Muscle layer of colon (tissue), 2 donors: ENCODE data around the gene PROSER2.
"Not testable (repeated sequence)": the region's sequence is repeated elsewhere in the genome, so short reads cannot be mapped to it uniquely, and the experiment has no call there.

Experiments
- H3K27ac ChIP-seq: one replicate; pipeline ENCODE4 v1.7.0; 2013; ENCODE audit warnings: low read depth, mild to moderate bottlenecking, low read length, moderate library complexity
- H3K27me3 ChIP-seq, 2 donors: one replicate each; pipeline ENCODE4 v1.7.0; 2013; ENCODE audit warnings: low read length in 2 of 2, mild to moderate bottlenecking in 2 of 2; ENCODE audit not compliant: insufficient read depth in 2 of 2, control insufficient read depth in 1 of 2
- H3K36me3 ChIP-seq: one replicate; pipeline ENCODE4 v1.7.0; 2013; ENCODE audit warnings: mild to moderate bottlenecking, low read length; ENCODE audit not compliant: insufficient read depth
- H3K4me1 ChIP-seq: one replicate; pipeline ENCODE4 v1.7.0; 2013; ENCODE audit warnings: mild to moderate bottlenecking, low read length; ENCODE audit not compliant: insufficient read depth
- H3K4me3 ChIP-seq, 2 donors: one replicate each; pipeline ENCODE4 v1.7.0; 2013; ENCODE audit warnings: low read length in 2 of 2, low read depth in 1 of 2, mild to moderate bottlenecking in 1 of 2, moderate library complexity in 1 of 2
- H3K9ac ChIP-seq: one replicate; pipeline ENCODE4 v1.7.0; 2013; ENCODE audit warnings: low read length
- H3K9me3 ChIP-seq: one replicate; pipeline ENCODE4 v1.7.0; 2013; ENCODE audit warnings: mild to moderate bottlenecking, low read length
- donor health status: abdominal sarcoma.
- donor health status: Adenocarcinoma of cecum.

PROSER2 gene

DNA sequence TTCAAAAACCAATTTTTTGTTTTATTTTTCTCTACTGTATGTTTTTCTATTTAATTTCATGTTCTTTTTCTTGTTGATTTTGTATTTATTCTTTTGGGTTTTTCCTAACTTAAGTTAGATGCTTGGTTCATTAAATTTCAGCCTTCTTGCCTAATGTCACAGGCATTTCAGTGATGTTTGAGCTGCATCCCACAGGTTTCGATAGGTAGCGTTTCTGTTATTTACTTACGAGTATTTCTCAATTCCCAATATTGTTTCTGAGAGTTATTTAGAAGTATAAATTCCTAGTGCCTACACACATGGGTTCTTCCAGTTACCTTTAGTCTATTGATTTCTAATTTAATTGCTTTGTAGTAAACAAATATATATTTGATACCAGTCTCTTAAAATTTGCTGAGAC is 18.2 kb downstream of the PROSER2 start:
- Histone ChIP-seq H3K9me3 (no peaks in the 10 kb centered on the region), H3K4me3 (no peak overlapping the region), H3K9ac (no peak overlapping the region), H3K27ac (no peak overlapping the region), H3K36me3 (no peaks in the 10 kb centered on the region), H3K27me3 (no peaks in the 10 kb centered on the region), H3K4me1 (no peaks in the 10 kb centered on the region)

DNA sequence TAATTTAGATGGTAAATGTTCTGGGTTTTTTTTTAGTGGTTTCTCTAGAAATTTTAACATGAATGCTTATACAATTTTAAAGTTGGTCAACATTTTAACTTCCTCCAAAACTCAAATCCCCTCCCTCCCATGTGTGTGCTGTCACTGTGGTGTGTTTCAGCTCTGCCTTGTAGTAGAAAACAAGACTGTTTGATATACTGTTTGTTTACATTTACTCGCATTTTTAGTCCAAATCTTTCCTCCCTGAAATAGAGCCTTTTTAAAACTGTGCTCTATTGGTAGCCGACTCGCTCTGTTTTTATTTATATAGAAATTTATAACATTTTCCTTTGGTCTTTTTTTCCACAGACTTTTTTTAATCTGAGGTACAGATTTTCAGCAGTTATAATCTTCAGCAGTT is 19.3 kb downstream of the PROSER2 start:
- Histone ChIP-seq H3K27ac (no peak overlapping the region), H3K9ac (no peak overlapping the region), H3K4me1 (no peaks in the 10 kb centered on the region), H3K4me3 (no peak overlapping the region), H3K27me3 (no peaks in the 10 kb centered on the region), H3K9me3 (no peaks in the 10 kb centered on the region), H3K36me3 (no peaks in the 10 kb centered on the region)

DNA sequence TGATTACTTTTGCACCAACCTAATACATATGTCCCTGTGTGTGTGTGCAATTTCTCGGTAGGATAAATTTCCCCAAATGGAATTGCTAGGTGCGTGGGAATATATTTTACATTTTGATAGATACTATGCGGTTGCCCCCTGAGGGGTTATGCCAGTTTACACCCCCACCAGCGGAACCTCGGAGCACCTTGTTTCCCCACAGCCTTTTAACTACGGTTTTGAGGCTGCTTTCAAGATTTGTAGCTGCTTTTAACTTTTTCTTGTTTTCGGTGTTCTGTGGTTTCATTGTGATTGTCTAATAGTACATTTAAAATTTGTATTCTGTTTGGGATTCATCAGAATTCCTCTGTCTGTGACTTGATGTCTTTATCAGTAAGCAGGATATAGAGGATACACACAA is 22.0 kb downstream of the PROSER2 start:
- Histone ChIP-seq H3K4me3 (no peak overlapping the region), H3K9ac (no peak overlapping the region), H3K36me3 (no peaks in the 10 kb centered on the region), H3K27ac (no peak overlapping the region), H3K4me1 (no peaks in the 10 kb centered on the region), H3K27me3 (no peaks in the 10 kb centered on the region), H3K9me3 (no peaks in the 10 kb centered on the region)

DNA sequence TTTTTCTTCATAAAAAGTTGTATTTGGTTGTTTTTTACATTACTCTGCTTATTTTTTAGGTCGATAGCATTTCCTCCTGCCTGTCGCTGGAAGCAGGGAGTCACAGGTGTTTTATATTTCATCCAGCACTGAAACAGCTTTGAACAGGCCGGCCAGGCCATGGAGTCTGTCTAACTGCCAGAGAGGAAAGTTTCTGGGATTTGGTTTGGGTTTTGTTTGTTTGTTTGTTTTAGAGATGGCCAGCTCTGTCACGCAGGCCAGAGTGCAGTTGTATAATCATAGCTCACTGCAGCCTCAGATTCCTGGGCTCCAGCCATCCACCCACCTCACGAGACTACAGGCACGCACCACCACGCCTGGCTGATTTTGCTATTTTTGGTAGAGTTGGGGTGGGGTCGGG is 23.4 kb downstream of the PROSER2 start:
- Histone ChIP-seq H3K27me3 (no peaks in the 10 kb centered on the region), H3K36me3 (no peaks in the 10 kb centered on the region), H3K9me3 (no peaks in the 10 kb centered on the region), H3K9ac (no peak overlapping the region), H3K4me3 (no peak overlapping the region), H3K4me1 (no peaks in the 10 kb centered on the region), H3K27ac (no peak overlapping the region)

DNA sequence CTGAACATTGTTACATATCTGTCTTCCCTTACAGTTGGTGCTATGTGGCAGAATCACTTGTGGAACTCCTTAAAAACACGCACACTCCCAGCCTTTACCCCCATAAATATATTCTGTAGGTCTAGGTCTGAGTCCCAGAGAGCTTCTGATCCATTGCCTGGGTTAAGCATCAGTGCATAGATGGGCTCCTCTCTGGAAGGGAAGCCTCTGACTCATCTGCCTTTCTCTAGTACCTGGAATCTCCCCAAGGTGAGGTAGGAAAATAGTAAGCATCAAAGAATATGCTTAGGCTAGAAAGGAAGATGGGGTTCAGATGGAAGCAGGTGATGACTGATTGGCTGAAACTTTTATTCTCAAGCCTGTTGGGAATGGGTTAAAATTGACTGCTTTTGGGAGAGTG is 26.1 kb downstream of the PROSER2 start:
- Histone ChIP-seq H3K36me3 (no peaks in the 10 kb centered on the region), H3K4me3 (no peak overlapping the region), H3K27ac (no peak overlapping the region), H3K9me3 (no peaks in the 10 kb centered on the region), H3K9ac (no peak overlapping the region), H3K4me1 (no peaks in the 10 kb centered on the region), H3K27me3 (no peaks in the 10 kb centered on the region)

DNA sequence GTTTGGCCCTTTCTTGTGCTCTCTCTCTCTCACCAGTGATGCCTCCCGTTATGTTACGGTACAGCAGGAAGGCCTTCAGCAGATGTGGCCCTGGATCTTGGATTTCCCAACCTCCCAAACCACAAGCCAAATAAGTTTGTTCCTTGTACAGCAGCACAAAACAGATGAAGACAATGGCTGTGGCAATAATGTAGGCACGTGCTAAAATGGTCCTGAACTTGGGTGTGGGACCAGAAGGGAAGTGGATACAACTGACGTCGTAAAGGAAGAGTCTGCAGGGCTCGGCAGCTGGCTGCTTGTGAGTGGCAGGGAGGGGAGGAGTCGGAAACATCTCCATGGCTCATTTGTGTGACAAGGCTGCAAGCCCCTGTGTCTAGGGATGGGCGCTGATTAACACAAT is 26.8 kb downstream of the PROSER2 start:
- Histone ChIP-seq H3K27ac (no peak overlapping the region), H3K4me3 (no peak overlapping the region), H3K9me3 (no peaks in the 10 kb centered on the region), H3K9ac (no peak overlapping the region), H3K4me1 (no peaks in the 10 kb centered on the region), H3K36me3 (no peaks in the 10 kb centered on the region), H3K27me3 (no peaks in the 10 kb centered on the region)

DNA sequence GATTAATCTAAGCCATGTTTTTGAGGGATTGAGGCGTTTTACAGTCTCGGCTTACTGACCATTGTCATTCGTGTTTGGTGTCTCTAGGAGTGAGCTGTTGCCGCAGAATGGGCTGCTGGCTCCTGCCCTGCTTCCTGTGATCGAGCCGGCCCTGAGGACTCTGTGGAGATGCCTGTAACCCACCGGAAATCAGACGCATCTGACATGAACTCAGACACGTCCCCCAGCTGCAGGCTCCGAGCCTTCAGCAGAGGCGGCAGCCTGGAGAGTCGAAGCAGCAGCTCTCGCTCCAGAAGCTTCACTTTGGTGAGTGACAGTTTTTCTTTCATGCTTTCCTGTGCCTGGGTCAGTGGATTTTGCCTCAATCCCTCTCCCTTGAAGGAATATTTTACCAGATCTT is 28.8 kb downstream of the PROSER2 start:
- H3K36me3 ChIP-seq, result no peaks in the 10 kb centered on the region
- no peak overlapping the region for H3K4me3 ChIP-seq
- H3K27me3 ChIP-seq, result no peaks in the 10 kb centered on the region
- H3K9me3 ChIP-seq, result no peaks in the 10 kb centered on the region
- no peak overlapping the region for H3K27ac ChIP-seq
- no peak overlapping the region for H3K9ac ChIP-seq
- no peaks in the 10 kb centered on the region for H3K4me1 ChIP-seq

DNA sequence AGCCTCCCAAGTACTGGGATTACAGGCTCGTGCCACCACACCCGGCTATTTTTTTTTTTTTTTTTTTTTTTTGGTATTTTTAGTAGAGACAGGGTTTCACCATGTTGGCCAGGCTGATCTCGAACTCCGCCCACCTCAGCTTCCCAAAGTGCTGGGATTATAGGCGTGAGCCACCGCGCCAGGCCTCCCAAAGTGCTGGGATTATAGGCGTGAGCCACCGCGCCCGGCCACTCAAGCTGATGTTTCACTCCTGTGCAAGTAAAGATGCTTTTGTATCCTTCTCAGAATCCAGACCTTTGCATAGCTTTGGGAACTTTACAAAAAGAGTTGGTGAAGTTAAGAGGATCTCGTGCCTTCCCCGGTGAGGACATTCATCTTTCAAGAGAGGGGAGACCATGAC is 29.5 kb downstream of the PROSER2 start:
- H3K27ac ChIP-seq, H3K4me1 ChIP-seq, H3K4me3 ChIP-seq, H3K9ac ChIP-seq, H3K36me3 ChIP-seq, H3K27me3 ChIP-seq, H3K9me3 ChIP-seq: not testable (repeated sequence)

DNA sequence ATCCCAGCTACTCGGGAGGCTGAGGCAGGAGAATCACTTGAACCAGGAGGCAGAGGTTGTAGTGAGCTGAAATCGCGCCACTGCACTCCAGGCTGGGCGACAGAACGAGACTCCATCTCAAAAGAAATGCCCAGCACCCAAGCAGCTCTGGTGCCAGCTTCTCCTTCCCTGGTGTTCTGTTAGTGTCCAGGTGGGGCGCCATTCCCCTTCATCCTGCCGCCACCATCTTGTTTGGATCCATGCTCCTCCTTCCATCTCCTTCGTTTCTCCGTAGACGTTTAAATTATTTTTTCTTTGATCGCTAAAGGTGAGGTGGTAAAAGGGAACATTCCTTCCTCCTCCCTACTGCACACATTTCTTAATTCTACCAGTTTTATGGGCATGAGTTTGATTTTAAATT is 30.3 kb downstream of the PROSER2 start:
- Histone ChIP-seq H3K36me3 (no peaks in the 10 kb centered on the region), H3K27ac (no peak overlapping the region), H3K27me3 (no peaks in the 10 kb centered on the region), H3K9ac (no peak overlapping the region), H3K4me1 (no peaks in the 10 kb centered on the region), H3K4me3 (no peak overlapping the region), H3K9me3 (no peaks in the 10 kb centered on the region)

DNA sequence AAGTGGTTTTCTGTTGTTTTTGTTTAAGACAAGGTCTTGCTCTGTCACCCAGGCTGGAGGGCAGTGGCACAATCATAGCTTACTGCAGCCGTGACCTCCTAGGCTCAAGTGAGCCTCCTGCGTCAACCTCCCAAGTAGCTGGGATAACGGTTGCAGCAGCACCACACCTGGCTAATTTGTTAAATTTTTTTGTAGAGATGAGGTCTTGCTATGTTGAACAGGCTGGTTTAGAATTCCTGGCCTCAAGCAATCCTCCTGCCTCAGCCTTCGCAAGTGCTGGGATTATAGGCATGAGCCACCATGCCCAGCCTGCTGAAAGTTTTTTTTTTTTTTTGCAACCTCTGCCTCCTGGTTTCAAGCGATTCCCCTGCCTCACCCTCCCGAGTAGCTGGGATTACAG is 31.1 kb downstream of the PROSER2 start:
- no peak overlapping the region for H3K4me3 ChIP-seq

DNA sequence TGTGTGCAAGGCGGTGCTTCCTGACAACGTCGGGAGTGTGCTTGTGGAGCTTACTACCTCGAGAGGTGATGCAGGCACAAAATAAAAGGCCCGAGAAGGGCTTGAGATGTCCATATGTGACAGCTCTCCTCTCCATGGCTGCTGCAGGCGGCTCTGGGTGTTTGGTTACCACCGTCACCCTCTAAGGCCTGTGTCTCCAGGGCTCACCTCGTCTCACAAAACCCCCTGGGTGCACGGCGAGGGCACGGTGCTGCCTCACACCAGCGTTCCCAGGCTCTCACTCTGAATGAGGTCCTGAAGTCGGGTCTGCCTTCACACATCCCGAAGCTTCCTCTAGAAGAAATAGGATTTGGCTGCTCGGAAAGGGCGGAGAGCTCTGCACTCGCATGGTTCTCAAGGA is 32.9 kb downstream of the PROSER2 start:
- no peaks in the 10 kb centered on the region for H3K36me3 ChIP-seq
- H3K27me3 ChIP-seq, result no peaks in the 10 kb centered on the region
- H3K4me3 ChIP-seq, result no peak overlapping the region
- H3K9ac ChIP-seq, result no peak overlapping the region
- H3K9me3 ChIP-seq, result no peaks in the 10 kb centered on the region
- no peaks in the 10 kb centered on the region for H3K4me1 ChIP-seq
- no peak overlapping the region for H3K27ac ChIP-seq

More for the DNA sequence above, 31.1 kb downstream of the PROSER2 start:
- Histone ChIP-seq H3K9ac (no peak overlapping the region), H3K4me1 (no peaks in the 10 kb centered on the region), H3K36me3 (no peaks in the 10 kb centered on the region), H3K27ac (no peak overlapping the region), H3K27me3 (no peaks in the 10 kb centered on the region), H3K9me3 (no peaks in the 10 kb centered on the region)

DNA sequence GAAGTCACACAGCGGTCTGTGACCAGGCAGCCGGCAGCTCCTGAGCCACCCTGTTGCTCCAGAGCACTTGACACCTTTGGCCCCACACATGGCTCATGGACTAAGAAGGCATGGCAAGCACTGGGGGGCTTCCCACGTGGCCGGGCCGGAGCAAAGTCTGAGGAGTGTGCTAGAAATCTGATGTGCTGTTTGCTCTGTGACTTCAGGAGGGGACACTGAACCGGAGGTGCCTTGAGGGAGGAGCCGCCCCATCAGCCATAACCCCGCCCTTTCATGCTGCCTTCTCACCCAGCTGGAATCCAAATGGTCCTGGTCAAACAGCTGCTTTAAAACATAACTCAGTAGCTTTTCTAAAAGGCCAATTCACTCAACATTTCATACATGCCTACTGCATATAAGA is 33.5 kb downstream of the PROSER2 start:
- H3K36me3 ChIP-seq, result no peaks in the 10 kb centered on the region
- H3K27ac ChIP-seq, result no peak overlapping the region
- no peaks in the 10 kb centered on the region for H3K4me1 ChIP-seq
- no peaks in the 10 kb centered on the region for H3K9me3 ChIP-seq
- no peak overlapping the region for H3K4me3 ChIP-seq
- H3K9ac ChIP-seq, result no peak overlapping the region
- H3K27me3 ChIP-seq, result no peaks in the 10 kb centered on the region
